GM13977 (cell line): ENCODE results near the gene SEC14L3.

ENCODE experiments used
- DNase-seq: peaks from one replicate; pipeline ENCODE4 v3.0.0; 2012; ENCODE audit warnings: low spot score
- CTCF ChIP-seq: IDR thresholded peaks from 2 replicates; pipeline ENCODE4 v1.5.1; 2012; ENCODE audit warnings: mild to moderate bottlenecking, control low read depth; ENCODE audit not compliant: insufficient read depth; ENCODE audit errors: extremely low read depth, missing control alignments
- in situ Hi-C: fragments of 300-500 bp; cut with MboI; formaldehyde crosslinking; loops from one replicate; pipeline ENCODE4 v1.12.0; 2022; ENCODE audit warnings: low sequenced_read_pairs, low pct_unique_long_range_greater_than_20kb, mixed read lengths, inconsistent platforms; ENCODE audit not compliant: unreplicated experiment

SEC14L3 gene

DNA sequence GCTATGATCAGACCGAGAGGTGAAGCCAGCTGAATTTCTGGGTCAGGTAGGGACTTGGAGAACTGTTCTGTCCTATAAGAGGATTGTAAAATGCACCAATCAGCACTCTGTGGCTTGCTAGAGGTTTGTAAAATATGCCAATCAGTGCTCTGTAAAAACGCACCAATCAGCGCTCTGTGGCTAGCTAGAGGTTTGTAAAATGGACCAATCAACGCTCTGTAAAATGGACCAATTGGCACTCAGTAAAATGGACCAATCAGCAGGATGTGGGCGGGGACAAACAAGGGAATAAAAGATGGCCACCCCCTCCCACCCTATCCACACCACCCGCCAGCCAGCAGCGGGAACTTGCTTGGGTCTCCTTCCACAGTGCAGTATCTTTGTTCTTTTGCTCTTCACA lies 40.1 kb upstream of the SEC14L3 start:
- TF ChIP-seq CTCF: no peak
- in situ Hi-C loops: no loop called here
- no peak for DNase-seq

GRCh38 chr22:30511109-30511508 lies 39.3 kb upstream of the SEC14L3 start:
- DNase-seq: no peak
- in situ Hi-C loops: no loop called here
- TF ChIP-seq CTCF: no peak

DNA sequence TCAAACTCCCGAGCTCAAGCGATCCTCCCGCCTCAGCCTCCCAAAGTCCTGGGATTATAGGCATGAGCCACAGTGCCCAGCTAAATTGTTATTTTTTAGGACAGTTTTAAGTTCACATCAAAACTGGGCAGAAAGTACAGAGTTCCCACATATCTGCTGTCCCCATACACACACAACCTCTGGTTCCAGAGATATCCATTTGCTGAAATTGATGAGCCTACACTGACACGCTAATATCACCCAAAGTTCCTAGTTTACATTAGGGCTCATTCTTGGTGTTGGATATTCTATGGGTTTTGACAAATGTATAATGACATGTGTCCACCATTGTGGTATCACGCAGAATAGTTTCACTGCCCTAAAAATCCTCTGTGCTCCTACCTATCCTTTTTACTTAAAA lies 36.4 kb upstream of the SEC14L3 start:
- TF ChIP-seq CTCF: no peak
- in situ Hi-C loops: no loop called here
- no peak for DNase-seq

GRCh38 chr22:30507670-30508069 lies 35.9 kb upstream of the SEC14L3 start:
- in situ Hi-C loops: no loop called here
- DNase-seq: no peak
- no peak for TF ChIP-seq CTCF

- in situ Hi-C loops: no loop called here
- no peak for DNase-seq
- no peak for TF ChIP-seq CTCF
These were observed 34.7 kb upstream of the SEC14L3 start for GRCh38 chr22:30506507-30506968.

DNA sequence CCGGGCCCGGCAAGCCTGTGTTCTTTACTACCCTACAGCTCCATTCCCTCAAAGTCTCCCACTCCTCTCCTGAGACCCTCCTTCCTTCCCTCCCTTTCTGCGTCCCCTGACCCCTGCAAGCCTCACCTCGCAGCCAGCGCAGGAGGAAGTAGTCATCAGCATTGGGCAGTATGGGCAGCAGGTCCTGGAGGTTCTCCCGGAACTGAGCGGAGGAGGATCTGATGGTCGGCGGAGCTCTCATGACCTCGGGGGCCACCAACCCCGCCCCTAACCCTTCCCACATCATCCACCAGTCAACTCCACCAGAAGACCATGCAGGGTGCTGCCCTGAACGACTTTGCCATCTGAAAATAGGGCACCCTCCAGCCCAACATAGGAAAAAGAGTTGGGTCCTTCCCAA lies 31.7 kb upstream of the SEC14L3 start:
- in situ Hi-C loops: no loop called here
- no peak for TF ChIP-seq CTCF
- no peak for DNase-seq

DNA sequence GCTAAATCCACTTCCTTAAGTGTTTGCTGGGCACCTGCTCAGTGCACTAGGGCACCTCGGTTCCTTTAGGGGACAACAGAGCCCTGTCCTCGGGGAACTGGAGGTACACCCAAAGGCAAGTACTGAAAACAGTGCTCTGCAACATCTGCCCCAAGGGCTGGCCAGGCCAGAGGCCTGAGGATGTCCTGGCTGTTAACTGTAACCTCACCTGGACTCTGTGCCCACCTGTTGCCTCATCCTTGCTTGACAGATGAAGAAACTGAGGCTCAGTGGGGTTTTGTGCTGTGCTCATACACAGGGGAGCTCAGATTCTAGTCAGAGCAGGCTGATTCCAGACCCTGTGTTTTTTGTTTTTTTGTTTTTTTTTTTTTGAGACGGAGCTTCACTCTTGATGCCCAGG lies 31.1 kb upstream of the SEC14L3 start:
- TF ChIP-seq CTCF: no peak
- DNase-seq: no peak
- in situ Hi-C loops: no loop called here
